ENCODE results near the gene CNST.
"Not testable (repeated sequence)": the region's sequence is repeated elsewhere in the genome, so short reads cannot be mapped to it uniquely, and the experiment has no call there.

Gene CNST

DNA sequence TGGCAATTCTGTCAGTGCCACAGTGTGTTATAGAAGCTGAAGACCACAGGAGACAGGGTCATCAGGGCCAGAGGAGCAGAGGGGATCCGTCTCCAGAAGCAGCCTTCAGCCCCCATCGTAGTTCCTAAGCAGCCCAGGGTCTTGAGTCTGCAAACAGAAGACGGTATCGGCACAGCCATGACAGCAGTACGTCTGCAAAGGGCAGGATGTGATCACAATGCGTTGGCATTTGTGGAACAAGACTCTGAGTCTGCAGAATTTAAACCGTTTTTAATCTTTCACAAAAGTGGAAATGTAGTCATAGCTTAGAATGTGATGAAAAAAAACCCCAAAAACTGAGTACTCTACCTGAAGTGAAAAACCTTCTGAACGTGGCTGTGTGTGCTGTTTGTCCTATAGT lies 113.9 kb downstream of the CNST start:
- no peak for FAIRE-seq

GRCh38 chr1:246680696-246681130 lies 114.5 kb downstream of the CNST start:
- FAIRE-seq = no peak

DNA sequence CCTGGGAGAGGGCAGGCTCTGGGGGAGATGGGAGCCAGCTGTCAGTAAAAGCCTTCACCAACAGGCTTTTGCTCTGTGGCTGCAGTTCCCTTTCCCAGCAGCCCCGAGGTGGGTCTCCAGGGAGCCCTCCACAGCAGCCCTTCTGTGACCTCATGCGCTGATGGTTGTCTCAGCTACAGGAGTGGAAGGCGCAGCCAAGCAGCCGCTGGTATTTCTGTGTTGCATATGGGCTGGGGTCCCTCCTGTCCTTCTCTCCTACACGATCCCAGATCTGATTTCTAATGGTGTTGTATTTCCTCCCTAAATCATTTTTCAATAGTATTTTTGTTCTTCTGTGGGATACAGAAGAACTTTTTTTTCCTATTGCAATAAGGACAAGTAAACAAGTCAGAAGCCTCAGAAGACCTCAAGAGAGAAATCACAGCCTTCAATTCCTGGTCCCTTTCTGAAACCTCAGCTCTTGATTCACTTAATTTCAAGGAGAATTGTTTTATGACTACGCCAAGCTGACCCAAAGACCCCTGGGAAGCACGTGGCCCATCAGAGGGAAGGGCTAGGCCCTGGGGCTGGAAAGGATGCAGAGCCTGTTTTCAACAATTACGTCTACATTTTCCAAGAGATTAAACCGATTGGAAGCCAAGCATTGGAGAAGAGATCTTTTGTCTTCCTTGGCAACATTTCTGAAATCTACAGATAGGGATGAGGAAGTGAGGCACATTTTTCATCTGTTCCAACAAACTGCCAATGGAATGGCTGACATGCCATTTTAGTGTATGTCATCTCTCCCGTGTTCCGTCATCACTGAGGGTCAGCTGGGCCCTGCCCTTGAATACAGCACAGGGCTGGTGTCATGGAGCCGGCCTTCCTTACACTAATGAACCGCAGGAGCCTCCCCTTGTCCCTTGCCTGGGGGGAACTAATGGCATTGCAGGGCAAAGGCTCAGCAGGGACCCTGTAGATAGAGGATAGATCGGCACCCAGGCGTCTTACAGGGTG lies 115.9 kb downstream of the CNST start:
- no peak for FAIRE-seq

DNA sequence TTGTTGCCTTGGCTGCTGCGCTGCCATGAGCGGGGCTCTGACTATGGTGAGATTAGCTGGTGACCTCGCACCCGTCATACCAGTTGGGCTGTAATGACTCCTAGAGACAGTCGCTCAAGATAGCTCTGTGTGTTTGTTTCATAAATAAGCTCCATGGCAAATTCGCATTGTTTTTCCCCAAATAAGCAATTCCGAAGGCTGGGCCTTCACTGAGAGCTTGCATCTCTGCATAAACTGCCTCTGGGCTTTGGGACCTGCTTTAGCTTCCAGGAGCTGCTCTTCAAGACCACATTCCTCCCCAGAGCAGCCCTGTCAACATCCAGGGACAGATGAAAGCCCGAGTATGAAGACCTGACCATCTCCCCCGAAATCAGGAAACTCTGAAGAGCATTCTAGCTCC lies 117.3 kb downstream of the CNST start:
- FAIRE-seq = no peak

GRCh38 chr1:246687002-246687401 lies 120.7 kb downstream of the CNST start:
- FAIRE-seq = no peak

DNA sequence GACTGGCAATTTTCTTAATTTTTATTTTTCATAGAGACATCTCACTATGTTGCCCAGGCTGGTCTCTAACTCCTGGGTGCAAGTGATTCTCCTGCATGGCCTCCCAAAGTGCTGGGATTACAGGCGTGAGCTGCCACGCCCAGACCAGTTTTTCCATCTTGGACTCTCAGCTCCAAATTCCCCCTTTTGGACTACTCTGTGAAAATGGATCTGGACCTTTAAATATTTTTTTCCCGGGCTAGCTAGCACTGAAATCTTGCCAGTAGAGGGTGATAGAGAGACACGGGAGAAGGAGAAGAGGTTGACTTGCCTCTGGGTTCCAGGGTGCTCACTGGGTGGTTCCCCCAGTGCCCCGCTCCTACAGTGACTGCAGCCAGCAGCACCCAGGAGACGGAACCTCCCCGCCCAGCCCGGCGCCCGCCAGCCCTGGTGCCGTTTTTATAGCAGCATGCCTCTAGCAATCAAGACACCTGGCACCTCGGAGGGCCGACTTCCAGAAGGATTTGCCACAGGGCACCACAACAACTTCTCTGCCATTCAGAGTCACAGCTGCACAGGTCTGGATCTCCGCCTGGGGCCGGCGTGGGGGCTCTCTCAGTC lies 123.3 kb downstream of the CNST start:
- no peak for FAIRE-seq

DNA sequence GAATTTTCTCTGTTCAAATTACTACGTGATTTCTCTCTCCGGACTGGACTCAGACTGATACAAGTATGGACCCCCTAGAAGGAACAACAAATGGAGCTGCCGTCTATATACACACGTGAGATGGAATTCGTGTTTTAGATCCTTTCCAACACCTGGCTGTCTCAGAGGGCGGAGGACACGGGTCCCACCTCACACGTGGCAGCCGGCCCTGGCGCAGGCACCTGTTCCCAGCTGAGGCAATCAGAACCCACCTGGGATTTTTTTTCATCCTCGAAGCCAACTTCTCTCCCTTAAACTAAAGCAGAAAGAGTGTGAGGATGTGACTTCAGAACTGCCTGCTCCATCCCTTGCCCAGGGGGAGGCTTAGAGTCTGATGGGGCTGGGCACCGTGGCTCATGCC lies 123.8 kb downstream of the CNST start:
- FAIRE-seq = no peak

GRCh38 chr1:246691622-246692495 lies 125.6 kb downstream of the CNST start:
- FAIRE-seq = no peak

- not testable (repeated sequence) for FAIRE-seq
Measured at GRCh38 chr1:246694213-246694895, 128.1 kb downstream of the CNST start.

- no peak for FAIRE-seq
Measured at GRCh38 chr1:246695136-246695535, 128.9 kb downstream of the CNST start.

DNA sequence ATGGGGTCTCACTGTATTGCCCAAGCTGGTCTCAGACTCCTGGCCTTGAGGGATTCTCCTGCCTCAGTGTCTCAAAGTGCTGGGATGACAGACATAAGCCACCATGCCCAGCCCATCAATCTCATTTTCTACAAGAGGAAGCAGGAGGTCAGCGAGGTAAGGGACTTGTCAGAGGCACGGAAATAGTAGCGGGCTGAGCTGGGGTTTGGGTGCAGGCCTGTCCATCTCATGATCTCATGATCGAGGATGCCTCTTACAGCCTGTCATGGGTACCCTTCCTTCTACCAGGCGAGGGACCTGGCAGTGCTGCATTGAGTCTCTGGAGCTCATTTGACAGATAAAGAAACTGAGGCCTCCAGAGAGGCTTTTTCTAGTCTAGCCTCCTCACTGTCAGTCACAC lies 129.4 kb downstream of the CNST start:
- FAIRE-seq = no peak

GRCh38 chr1:246698466-246699094 lies 132.3 kb downstream of the CNST start:
- no peak for FAIRE-seq

GRCh38 chr1:246699095-246699735 lies 133.0 kb downstream of the CNST start:
- FAIRE-seq = no peak

DNA sequence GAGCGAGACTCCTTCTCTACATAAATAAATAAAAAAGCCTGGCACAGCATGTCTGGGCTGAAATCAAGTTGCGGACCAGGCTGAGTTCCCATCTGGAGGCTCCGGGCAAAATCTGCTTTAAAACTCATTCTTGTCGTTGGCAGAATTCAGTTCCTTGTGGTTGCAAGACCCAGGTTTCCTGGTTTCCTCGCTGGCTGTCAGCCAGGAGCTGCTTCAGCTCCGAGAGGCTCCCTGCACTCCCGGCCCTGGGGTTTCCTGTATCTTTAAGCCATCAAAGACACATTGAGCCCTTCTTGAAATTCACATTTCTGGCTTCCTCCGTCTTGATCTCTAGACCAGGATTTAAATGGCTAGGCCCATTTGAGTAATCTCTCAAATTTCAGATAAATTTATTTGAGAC lies 137.3 kb downstream of the CNST start:
- FAIRE-seq = no peak

GRCh38 chr1:246705368-246705767 lies 139.1 kb downstream of the CNST start:
- no peak for FAIRE-seq

DNA sequence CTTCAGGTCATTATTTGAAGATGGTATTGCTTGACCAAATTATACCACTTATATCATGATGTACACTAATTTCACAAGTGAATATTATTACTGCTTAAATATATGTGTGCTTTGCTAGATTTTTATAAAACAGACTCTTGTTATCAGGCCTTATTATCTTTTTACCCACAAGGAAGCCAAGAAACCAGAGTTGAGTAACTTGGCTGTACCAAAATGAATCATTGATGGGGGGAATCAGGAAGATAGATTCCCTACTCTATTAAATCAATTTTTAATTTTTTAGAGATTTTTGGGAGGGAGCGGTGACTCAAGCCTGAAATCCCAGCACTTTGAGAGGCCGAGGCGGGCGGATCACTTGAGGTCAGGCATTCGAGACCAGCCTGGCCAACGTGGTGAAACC lies 141.9 kb downstream of the CNST start:
- no peak for FAIRE-seq

GRCh38 chr1:246709196-246709595 lies 142.9 kb downstream of the CNST start:
- FAIRE-seq = no peak

DNA sequence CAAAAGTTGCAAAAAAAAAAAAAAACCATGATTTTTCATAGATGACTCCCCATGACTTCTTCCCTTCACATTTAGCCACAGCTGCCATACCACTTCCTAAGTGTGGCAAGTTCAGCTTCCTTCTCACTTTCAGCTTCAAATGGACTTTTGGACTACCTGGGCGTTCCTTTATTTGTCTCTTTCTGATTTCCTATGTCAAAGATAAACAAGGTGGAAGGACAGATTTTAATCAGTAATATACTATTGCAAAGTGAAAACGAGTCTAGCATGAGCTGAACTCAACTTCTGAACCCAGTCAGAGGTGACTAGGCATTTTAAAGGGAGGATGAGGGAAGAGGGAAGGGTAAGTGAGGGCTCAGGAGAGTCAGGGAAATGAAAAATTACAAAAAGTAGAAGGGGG lies 143.6 kb downstream of the CNST start:
- no peak for FAIRE-seq

DNA sequence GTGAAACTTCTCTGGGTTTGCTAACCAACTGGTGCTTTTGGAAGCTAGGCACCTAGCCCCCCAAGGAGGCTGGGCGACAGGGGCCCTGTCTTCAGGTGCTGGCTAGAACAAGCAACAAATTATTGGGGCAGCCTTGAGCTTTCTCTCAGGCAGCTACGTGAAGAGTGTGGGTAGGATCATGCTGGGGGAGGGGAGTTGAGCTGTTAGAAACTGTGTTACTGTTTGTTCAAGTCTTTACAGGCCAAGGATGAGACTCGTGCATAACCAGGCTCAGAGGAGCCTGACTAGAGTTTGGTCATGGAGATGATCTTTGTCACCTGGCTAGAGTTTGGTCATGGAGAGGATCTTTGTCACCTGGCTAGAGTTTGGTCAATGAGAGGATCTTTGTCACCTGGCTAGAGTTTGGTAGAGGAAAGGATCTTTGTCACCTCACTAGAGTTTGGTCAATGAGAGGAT lies 145.3 kb downstream of the CNST start:
- FAIRE-seq = no peak

GRCh38 chr1:246712428-246712827 lies 146.2 kb downstream of the CNST start:
- not testable (repeated sequence) for FAIRE-seq

Data from colon (tissue), 2 donors.